GM18517 (cell line): ENCODE measurements around the gene EPB41L4B.
"Not testable (repeated sequence)": the region's sequence is repeated elsewhere in the genome, so short reads cannot be mapped to it uniquely, and the experiment has no call there.

Source experiments
- ATAC-seq: cut with Tn5 transposase; IDR thresholded peaks from one replicate; pipeline ENCODE4 v1.9.1; 2021; ENCODE audit warnings: mild to moderate bottlenecking, moderate library complexity; ENCODE audit not compliant: unreplicated experiment

Gene EPB41L4B

DNA sequence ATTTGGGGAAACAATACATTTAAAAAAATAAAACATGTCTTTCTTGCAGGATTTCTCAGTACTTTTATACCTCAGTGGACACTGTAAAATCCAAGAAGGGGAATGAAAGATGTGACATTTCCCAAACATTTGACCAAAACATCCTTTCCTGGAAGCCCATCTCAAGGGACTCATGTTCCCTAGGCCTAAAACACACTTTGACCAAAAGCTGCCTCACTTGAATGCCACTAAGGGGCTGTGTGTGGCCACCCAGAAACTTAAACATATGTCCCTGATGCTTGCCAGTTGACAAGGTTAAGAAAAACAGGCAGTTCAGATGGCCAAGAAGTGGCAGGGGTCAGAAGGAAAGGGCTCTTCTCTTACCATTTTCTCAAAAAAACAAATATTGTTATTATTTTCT lies 73.6 kb downstream of the EPB41L4B start:
- no peak for ATAC-seq

GRCh38 chr9:109246533-109246932 lies 74.3 kb downstream of the EPB41L4B start:
- no peak for ATAC-seq

- no peak for ATAC-seq
These were observed 75.5 kb downstream of the EPB41L4B start for GRCh38 chr9:109245310-109245897.

DNA sequence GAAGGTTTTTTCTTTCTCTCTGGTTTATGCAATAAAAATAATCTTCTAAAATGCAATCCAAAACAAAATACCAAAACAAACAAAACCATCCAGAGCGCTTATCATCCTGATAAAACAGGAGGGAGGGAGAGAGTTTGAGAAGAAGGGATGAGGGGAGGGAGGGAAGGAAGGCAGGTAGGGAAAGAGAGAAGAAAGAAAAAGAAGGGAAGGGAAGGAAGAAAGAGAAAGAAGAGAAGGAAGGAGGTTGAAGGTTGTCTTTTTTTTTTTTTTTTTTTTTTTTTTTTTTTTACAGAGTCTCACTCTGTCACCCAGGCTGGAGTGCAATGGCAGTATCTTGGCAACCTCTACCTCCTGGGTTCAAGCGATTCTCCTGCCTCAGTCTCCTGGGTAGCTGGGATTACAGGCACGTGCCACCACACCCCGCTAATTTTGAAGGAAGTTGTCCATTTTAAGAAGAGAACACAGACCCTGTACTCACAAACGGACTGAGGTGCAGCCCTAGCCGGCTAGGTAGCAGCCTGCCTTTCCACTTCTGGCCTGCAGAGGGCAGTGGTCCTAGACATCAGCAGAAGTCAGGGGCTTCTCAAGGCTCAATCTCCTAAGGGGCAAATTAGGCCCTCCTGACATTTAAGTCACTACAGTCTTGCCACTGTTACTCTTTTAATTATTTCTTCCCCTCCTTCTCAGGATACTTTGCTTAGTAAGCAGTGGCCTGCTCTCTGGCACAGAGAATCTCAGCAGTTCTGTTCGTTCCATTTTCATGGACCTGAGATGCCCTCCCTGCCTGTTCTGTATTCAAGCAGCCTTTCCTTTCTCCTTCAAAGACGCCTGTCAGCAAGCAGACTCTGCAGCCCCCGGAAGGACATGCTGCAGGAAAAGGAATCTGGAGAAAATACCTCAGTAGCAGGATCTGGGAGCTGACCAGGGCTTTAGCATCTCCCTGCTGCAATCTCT lies 76.4 kb downstream of the EPB41L4B start:
- ATAC-seq, result peak; percentile 63

GRCh38 chr9:109242741-109243140 lies 78.1 kb downstream of the EPB41L4B start:
- ATAC-seq, result no peak

DNA sequence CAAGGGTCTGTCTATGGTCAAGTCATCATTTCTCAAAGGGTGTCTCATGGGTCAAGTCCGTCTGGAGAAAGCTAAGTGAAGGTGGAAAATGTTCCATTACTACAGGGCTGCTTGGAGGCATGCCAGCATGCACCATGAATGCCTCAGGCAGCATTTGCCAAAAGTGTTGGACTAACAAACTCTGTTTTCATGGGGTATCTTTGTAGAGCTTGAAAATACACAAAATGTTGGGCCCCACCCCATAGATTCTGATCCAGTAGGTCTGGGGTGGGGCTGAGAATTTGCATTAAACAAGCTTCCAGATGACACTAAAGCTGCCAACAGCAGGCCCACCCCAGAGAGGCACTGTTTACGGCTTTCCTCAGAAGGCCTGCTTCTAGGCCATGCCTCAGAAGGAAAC lies 78.8 kb downstream of the EPB41L4B start:
- no peak for ATAC-seq

- ATAC-seq, result no peak
These were observed 79.7 kb downstream of the EPB41L4B start for GRCh38 chr9:109241207-109241606.

GRCh38 chr9:109239240-109239639 lies 81.6 kb downstream of the EPB41L4B start:
- no peak for ATAC-seq

DNA sequence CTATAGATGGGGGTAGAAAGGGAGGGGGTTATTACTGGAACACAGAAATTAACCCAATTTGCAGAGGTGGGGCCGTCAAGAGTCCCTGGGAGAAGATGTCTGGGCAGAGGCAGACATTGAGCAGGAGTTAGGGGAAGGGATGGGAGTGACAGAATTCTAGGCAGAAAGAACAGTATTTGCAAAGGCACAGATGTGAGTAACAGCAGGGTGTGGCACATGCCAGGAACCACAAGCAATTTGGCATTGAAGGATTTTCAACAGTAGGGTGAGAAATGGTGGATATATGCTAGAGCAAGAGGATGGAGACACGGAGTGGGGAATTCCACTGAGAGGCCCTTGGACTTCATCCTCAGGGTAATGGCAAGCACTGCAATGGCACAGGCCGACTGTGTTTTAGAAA lies 82.2 kb downstream of the EPB41L4B start:
- no peak for ATAC-seq

DNA sequence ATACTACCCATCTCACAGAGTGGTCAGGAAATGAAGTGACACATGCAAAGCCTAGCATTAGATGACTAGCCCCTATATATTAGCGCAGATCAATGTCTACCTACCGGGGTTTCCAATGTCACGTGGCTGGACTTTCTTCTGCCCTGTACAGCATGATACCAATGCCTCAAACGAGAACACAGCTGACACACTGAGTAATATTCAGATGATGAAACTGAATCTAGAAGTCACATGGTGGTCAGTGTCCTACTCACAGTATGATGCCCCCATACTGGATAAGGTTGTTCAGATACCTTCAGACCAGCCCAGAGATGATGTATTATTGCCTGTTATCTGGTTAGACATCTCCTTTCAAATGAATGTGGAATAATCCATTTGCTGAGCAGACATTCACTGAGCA lies 82.7 kb downstream of the EPB41L4B start:
- ATAC-seq, result no peak

- no peak for ATAC-seq
These were observed 88.2 kb downstream of the EPB41L4B start for GRCh38 chr9:109232449-109233237.

DNA sequence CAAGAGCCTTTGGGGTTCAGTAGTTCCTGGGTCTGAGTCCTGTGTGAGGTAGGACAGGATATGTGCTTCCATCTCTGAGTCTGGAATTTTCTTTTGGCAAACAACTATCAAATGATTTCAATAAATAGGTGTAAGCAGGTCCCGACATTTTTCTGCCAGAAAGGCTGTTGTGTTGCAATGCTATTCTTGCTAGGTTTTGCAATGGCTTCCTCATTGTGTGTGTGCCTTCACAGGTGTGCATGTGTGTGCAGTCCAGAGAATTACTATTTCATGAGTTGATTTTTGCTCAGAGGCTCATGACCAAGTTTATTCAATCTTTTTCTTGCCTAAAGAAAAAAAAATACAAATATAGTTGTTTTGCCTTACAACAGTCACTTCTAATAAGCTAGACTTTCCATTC lies 89.3 kb downstream of the EPB41L4B start:
- ATAC-seq, result no peak

GRCh38 chr9:109230277-109230676 lies 90.6 kb downstream of the EPB41L4B start:
- no peak for ATAC-seq

GRCh38 chr9:109229682-109230081 lies 91.2 kb downstream of the EPB41L4B start:
- no peak for ATAC-seq

GRCh38 chr9:109228093-109228642 lies 92.7 kb downstream of the EPB41L4B start:
- no peak for ATAC-seq

DNA sequence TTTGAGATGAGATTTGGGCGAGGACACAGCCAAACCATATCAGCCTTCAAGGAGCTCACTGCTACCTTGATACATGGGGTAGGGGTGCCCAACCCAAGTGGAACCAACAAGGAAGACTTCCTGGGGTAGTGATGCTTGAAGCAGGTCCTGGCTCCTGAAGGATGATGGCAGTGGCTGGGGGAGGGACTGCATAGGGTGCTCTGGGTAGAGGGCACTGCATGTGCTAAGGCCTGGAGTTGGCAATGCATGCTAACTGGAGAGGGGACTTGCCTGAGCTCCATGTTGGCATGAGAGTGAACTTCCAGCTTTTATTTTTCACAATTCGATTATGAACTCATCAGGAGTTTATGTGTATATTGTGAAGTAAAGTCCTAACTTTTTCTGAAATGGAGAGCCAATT lies 95.2 kb downstream of the EPB41L4B start:
- ATAC-seq, result no peak

GRCh38 chr9:109224751-109225150 lies 96.1 kb downstream of the EPB41L4B start:
- ATAC-seq, result no peak

DNA sequence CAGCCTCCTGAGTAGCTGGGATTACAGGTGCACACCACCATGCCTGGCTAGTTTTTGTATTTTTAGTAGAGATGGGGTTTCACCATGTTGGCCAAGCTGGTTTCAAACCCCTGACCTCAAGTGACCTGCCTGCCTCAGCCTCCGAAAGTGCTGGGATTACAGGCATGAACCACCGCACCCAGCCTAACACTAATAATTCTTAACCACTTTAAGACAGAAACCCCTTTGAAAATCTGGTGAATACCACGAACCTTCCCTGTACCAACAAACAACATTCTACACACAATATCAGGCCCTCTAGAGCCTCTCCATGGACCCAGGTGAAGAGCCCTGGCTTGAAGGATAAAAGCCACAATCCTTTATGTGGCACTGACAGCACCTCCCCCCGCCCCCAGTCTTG lies 102.6 kb downstream of the EPB41L4B start:
- not testable (repeated sequence) for ATAC-seq

DNA sequence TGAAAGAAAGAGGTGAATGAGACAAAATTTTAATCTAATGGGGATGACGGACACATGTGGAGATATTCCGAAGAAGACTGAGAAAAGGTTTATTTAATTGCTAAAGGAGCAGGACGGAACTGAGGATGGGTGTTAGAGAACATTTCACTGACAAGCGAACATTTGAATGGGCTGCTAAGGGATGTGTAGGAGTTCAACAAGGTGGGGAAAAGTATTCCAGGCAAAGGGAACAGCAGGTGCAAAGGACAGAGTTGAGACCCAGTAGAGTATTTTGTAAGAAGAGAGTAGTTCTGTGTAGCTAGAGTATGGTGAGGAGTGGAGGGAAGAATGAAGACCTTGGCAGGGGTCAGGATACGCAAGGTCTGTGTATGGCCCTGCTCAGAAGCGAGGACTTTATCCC lies 106.4 kb downstream of the EPB41L4B start:
- ATAC-seq, result no peak

DNA sequence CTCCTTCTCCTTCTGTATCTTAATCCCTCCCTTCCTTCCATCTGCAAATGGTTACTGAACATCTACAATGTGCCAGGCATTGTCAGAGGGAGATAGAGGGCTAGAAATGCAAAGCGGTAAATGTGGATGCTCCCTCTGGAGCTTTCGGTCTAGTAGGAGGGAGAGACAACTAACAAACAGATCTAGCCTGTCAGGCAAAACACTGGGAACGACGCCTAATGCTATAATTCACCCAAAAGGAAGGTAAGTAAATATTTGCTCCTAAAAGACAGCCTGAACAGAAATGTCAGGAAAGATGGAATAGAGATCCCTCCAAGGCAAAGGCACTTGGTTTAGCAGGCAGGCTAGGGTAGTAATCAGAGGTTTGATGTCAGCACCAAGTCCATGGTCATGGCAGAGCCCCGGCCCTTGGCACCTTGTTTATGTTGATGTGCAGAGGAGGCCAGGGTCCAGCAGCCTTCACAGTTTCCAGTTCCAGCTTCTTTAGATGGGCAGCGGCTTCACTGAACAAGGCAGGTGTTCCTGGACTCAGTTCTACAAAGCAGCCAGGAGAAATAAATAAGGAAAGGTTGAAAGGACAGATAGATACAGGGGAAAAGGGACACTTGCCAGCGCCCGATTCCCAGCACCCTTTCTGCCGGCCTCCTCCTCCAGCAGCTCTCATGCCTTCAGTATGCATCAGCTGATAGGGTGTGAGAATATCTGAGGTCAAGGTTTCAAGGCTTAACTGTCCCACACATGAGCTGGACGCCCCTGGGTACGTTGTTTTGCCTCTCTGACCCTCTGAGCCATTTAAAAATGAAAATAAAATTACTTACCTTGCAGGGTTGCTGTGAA lies 107.4 kb downstream of the EPB41L4B start:
- no peak for ATAC-seq
